MCF 10A (cell line): Measurements from ENCODE around the gene PADI4. TPM values are rescaled to one million over a fixed set of nuclear protein-coding genes. Genes with fewer than 3 reads are reported as not detected.

Source experiments
- BruUV-seq: library from RNA; stranded (reverse); fragments of 400-500 nt; replicated peaks from 2 replicates; lab custom pipeline; 2021; lab: Mats Ljungman, UMichigan
- CTCF ChIA-PET: fragments of 300-600 bp; sonication (Branson Sonifier 250); formaldehyde crosslinking; extraction: SDS; loops from one replicate; lab custom pipeline; 2021; ENCODE audit warnings: antibody characterized with exemption, inconsistent platforms; lab: Yijun Ruan, JAX
- POLR2A ChIA-PET: fragments of 300-600, 350-650 bp; sonication (Branson Sonifier 250); formaldehyde crosslinking; extraction: SDS; loops from one replicate; lab custom pipeline; 2020; ENCODE audit warnings: antibody characterized with exemption, inconsistent platforms; lab: Yijun Ruan, JAX
- DNase-seq: peaks from one replicate; pipeline ENCODE4 v3.0.0-alpha.2; 2018; ENCODE audit not compliant: unreplicated experiment
- H3K27ac Mint-ChIP-seq: one replicate; pipeline ENCODE4 v1.8.0; 2022; ENCODE audit warnings: mild to moderate bottlenecking, low read depth, mixed read lengths; ENCODE audit not compliant: unreplicated experiment
- H3K27me3 Mint-ChIP-seq: one replicate; pipeline ENCODE4 v1.8.0; 2022; ENCODE audit warnings: mixed read lengths; ENCODE audit not compliant: insufficient read depth, unreplicated experiment
- H3K36me3 Mint-ChIP-seq: one replicate; pipeline ENCODE4 v1.8.0; 2022; ENCODE audit warnings: mild to moderate bottlenecking, moderate library complexity, mixed read lengths; ENCODE audit not compliant: insufficient read depth, unreplicated experiment
- H3K4me1 Mint-ChIP-seq: one replicate; pipeline ENCODE4 v1.8.0; 2022; ENCODE audit warnings: mixed read lengths; ENCODE audit not compliant: insufficient read depth, unreplicated experiment
- H3K4me3 Mint-ChIP-seq: one replicate; pipeline ENCODE4 v1.8.0; 2022; ENCODE audit warnings: mild to moderate bottlenecking, moderate library complexity, mixed read lengths; ENCODE audit not compliant: unreplicated experiment
- H3K9me3 Mint-ChIP-seq: one replicate; pipeline ENCODE4 v1.8.0; 2022; ENCODE audit warnings: mixed read lengths; ENCODE audit not compliant: unreplicated experiment
- CTCF ChIP-seq: fragments of 200-600 bp; IDR thresholded peaks from one replicate; pipeline ENCODE4 v1.8.0; 2022; ENCODE audit warnings: antibody characterized with exemption, mild to moderate bottlenecking; ENCODE audit not compliant: unreplicated experiment
- intact Hi-C: fragments of 100-400 bp; cut with micrococcal nuclease; formaldehyde crosslinking; loops from 2 replicates; pipeline ENCODE4 v1.14.1; 2022
- total RNA-seq: library from RNA; stranded (reverse); gene quantifications from 2 replicates; pipeline ENCODE4 v1.2.3, GENCODE V29; 2022

The PADI4 gene
- total RNA-seq, 1 experiment from 2014 or later = 0.51 TPM

GRCh38 chr1:17346046-17346789, 38.2 kb downstream of the PADI4 start:
- H3K27me3 Mint-ChIP-seq = no peaks in the 10 kb centered on the region
- peaks cover 6% of the 10 kb centered on the region for H3K4me1 Mint-ChIP-seq
- intact Hi-C loops = no loop called here
- no peak overlapping the region for H3K4me3 Mint-ChIP-seq
- H3K27ac Mint-ChIP-seq = no peak overlapping the region
- no peak for TF ChIP-seq CTCF
- H3K36me3 Mint-ChIP-seq = no peaks in the 10 kb centered on the region
- POLR2A ChIA-PET = no interaction called here
- no peaks in the 10 kb centered on the region for H3K9me3 Mint-ChIP-seq
- no peak for DNase-seq
- CTCF ChIA-PET = interaction anchor here (1.5 kb wide), 1 partner anchor 10 kb away, joined by 8 read pairs; no protein-coding TSS in a partner anchor
- BruUV-seq = no TSS peak

- Mint-ChIP-seq H3K4me1 (peaks cover 12% of the 10 kb centered on the region), H3K36me3 (no peaks in the 10 kb centered on the region), H3K9me3 (no peaks in the 10 kb centered on the region), H3K4me3 (peak overlapping the region; percentile 11), H3K27ac (peak overlapping the region; percentile 16), H3K27me3 (no peaks in the 10 kb centered on the region)
- no peak for TF ChIP-seq CTCF
- BruUV-seq = TSS peak; percentile 69
- intact Hi-C loops = loop anchor here (1.0 kb wide), 1 partner anchor 8 kb away; no protein-coding TSS in a partner anchor
- peak; percentile 76 for DNase-seq
- CTCF ChIA-PET = interaction anchor here (1.1 kb wide), 1 partner anchor 115 kb away, joined by 4 read pairs; no protein-coding TSS in a partner anchor
- POLR2A ChIA-PET = interaction anchor here (0.6 kb wide), 2 partner anchors 51 to 88 kb away, joined by 3 read pairs; no protein-coding TSS in a partner anchor
Observed at GRCh38 chr1:17347769-17348592, 40.0 kb downstream of the PADI4 start.

GRCh38 chr1:17348593-17349234, 40.7 kb downstream of the PADI4 start:
- TF ChIP-seq CTCF = no peak
- peak overlapping the region; percentile 16 for H3K27ac Mint-ChIP-seq
- no TSS peak for BruUV-seq
- POLR2A ChIA-PET = no interaction called here
- peak overlapping the region; percentile 11 for H3K4me3 Mint-ChIP-seq
- DNase-seq = no peak
- intact Hi-C loops = loop anchor here (1.0 kb wide), 1 partner anchor 8 kb away; no protein-coding TSS in a partner anchor
- H3K27me3 Mint-ChIP-seq = no peaks in the 10 kb centered on the region
- no peaks in the 10 kb centered on the region for H3K9me3 Mint-ChIP-seq
- H3K4me1 Mint-ChIP-seq = peaks cover 12% of the 10 kb centered on the region
- CTCF ChIA-PET = interaction anchor here (1.1 kb wide), 1 partner anchor 116 kb away, joined by 4 read pairs; no protein-coding TSS in a partner anchor
- no peaks in the 10 kb centered on the region for H3K36me3 Mint-ChIP-seq
